ENCODE measurements around the gene PBXIP1. TPM values are rescaled to one million over a fixed set of nuclear protein-coding genes. Genes with fewer than 3 reads are reported as not detected.

The PBXIP1 gene
- total and polyA plus RNA-seq, 10 of the 15 experiments (the other 5 are each of a cell fraction or from before 2014, with no cell fraction given), result 0.63 to 25.6 (median 15.4) TPM

DNA sequence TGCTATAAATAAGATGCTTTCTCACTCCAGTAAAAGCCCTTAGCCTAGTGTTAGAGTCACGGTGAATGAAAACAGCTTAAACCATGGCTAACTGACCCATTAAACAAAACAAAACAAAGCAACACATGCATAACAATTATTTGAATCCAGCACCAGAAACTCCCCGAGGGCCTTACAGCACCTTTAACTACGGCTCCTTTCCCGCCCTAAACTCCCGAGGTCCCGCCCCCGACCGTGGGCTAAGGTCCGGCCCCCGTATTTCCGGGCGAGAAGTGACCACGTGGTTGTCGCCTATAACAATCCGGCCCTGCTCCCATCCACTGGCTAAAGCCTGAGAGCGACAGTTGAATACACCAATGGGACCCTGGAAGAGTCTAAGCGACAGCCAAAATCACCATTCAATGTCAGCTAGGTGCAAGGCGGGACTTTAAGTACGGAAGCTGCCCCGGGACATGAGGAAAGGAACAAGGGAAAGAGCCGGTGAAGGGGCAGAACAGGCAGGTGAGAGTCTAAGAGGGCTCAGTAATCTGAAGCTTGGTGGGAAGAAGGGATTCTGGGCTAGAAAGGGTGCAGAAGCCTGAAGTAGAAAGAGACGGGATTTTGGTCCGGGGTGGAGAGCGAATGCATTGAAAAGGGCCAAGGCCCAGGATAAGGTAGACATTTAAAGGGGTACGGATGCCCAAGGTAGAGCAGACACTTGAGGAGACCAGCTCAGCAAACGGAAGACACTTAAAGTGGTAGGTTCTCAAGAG, 27.2 kb upstream of the PBXIP1 start, which contains the start of gene FLAD1 (continued):
- TF ChIP-seq, protein P1, sequence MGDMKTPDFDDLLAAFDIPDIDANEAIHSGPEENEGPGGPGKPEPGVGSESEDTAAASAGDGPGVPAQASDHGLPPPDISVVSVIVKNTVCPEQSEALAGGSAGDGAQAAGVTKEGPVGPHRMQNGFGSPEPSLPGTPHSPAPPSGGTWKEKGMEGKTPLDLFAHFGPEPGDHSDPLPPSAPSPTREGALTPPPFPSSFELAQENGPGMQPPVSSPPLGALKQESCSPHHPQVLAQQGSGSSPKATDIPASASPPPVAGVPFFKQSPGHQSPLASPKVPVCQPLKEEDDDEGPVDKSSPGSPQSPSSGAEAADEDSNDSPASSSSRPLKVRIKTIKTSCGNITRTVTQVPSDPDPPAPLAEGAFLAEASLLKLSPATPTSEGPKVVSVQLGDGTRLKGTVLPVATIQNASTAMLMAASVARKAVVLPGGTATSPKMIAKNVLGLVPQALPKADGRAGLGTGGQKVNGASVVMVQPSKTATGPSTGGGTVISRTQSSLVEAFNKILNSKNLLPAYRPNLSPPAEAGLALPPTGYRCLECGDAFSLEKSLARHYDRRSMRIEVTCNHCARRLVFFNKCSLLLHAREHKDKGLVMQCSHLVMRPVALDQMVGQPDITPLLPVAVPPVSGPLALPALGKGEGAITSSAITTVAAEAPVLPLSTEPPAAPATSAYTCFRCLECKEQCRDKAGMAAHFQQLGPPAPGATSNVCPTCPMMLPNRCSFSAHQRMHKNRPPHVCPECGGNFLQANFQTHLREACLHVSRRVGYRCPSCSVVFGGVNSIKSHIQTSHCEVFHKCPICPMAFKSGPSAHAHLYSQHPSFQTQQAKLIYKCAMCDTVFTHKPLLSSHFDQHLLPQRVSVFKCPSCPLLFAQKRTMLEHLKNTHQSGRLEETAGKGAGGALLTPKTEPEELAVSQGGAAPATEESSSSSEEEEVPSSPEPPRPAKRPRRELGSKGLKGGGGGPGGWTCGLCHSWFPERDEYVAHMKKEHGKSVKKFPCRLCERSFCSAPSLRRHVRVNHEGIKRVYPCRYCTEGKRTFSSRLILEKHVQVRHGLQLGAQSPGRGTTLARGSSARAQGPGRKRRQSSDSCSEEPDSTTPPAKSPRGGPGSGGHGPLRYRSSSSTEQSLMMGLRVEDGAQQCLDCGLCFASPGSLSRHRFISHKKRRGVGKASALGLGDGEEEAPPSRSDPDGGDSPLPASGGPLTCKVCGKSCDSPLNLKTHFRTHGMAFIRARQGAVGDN (IDR thresholded peaks at IDR 0.05), result no peak
- no peak for TF ChIP-seq RBBP5 (conservative IDR thresholded peaks at IDR 0.05)
- no peak for TF ChIP-seq WRNIP1 (IDR thresholded peaks at IDR 0.05; ENCODE audit: borderline replicate concordance, low read depth, low read length)
- TF ChIP-seq HDGF (IDR thresholded peaks at IDR 0.05), result 0 out of 2 replicates have a peak, but pooled peaks have one; percentile 22
- TF ChIP-seq, protein P2, sequence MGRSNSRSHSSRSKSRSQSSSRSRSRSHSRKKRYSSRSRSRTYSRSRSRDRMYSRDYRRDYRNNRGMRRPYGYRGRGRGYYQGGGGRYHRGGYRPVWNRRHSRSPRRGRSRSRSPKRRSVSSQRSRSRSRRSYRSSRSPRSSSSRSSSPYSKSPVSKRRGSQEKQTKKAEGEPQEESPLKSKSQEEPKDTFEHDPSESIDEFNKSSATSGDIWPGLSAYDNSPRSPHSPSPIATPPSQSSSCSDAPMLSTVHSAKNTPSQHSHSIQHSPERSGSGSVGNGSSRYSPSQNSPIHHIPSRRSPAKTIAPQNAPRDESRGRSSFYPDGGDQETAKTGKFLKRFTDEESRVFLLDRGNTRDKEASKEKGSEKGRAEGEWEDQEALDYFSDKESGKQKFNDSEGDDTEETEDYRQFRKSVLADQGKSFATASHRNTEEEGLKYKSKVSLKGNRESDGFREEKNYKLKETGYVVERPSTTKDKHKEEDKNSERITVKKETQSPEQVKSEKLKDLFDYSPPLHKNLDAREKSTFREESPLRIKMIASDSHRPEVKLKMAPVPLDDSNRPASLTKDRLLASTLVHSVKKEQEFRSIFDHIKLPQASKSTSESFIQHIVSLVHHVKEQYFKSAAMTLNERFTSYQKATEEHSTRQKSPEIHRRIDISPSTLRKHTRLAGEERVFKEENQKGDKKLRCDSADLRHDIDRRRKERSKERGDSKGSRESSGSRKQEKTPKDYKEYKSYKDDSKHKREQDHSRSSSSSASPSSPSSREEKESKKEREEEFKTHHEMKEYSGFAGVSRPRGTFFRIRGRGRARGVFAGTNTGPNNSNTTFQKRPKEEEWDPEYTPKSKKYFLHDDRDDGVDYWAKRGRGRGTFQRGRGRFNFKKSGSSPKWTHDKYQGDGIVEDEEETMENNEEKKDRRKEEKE (IDR thresholded peaks at IDR 0.05), result no peak
- peak; percentile 68 for TF ChIP-seq CREB1 (IDR thresholded peaks at IDR 0.05; ENCODE audit: low read depth)
- TF ChIP-seq RB1 (IDR thresholded peaks at IDR 0.05; ENCODE audit: borderline replicate concordance), result peak; percentile 97
- peak; percentile 93 for TF ChIP-seq MXI1 (IDR thresholded peaks at IDR 0.05; ENCODE audit: low read depth, low read length)
- no peak for TF ChIP-seq CBX3 (IDR thresholded peaks at IDR 0.05; ENCODE audit: borderline replicate concordance, low read depth)
- no peak for TF ChIP-seq BRCA1 (IDR thresholded peaks at IDR 0.05; ENCODE audit: low read depth, low read length)
- TF ChIP-seq CHD1 (IDR thresholded peaks at IDR 0.05; ENCODE audit: low read depth, low read length), result no peak
